ENCODE results near the gene B3GNT3. TPM values are rescaled to one million over a fixed set of nuclear protein-coding genes. Genes with fewer than 3 reads are reported as not detected.
"Not testable (repeated sequence)": the region's sequence is repeated elsewhere in the genome, so short reads cannot be mapped to it uniquely, and the experiment has no call there.

The B3GNT3 gene
- total RNA-seq, 1 experiment from 2014 or later = 0.06 TPM

DNA sequence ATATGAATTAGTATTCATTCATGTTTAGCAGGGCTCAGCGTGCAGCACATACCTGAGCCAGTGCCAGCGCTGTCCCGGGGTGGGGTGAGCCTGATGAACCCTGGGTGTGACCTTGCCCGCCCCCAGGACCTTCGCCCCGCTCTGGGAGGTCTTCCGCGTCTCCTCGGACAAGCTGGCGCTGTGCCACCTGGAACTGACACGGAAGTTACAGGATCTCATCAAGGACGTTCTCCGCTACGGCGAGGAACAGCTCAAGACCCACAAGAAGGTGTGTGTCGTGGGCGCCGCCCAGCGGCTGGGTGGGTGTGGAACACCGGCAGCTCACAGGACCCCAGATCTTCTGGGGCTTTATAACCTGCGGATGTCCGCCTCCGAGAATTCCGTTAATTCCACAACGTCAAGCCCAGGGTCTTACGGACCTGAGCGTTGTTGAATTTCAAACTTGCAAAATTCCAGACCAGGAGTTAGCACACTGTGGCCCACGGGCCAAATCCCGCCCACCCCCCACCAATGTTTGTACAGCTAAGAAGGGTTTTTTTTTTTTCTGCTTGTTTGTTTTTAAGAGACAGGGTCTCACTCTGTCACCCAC, 28.3 kb upstream of the B3GNT3 start:
- DNase-seq (ENCODE audit: low read depth) = peak; percentile 91

DNA sequence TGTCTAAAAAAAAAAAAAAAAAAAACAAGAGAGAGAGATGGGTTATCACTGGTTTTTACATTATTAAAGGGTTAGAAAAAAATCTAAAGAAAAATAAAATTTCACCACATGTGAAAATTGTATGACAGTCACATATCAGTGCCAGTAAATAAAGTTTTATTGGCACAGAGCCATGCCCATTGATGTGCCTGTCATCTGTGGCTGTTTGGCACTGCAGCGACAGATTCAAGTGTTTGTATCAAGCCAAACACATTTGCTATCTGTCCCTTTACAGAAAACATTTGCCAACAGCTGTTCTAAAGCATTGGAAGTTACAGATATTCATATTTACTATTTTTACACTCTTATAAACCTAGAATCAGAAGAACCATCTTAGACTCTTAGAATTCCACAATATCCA, 27.4 kb upstream of the B3GNT3 start:
- no peak for DNase-seq (ENCODE audit: low read depth)

DNA sequence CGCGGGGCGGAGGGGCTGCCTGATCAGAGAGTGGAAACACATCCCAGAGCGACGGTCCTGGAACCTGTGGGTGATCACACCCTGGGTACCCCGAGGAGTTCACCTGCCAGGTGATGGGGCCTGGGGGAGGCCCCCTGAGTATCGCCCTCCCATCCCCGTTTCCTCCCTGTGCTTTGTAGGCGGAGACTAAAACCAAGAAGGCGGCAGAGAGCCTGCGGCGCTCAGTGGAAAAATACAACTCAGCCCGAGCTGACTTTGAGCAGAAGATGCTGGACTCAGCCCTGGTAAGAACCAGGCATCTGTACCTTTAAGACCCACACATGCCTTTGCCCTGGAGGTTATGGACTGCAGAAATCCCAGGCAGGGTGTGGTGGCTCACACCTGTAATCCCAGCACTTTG, 24.3 kb upstream of the B3GNT3 start:
- DNase-seq (ENCODE audit: low read depth) = no peak

DNA sequence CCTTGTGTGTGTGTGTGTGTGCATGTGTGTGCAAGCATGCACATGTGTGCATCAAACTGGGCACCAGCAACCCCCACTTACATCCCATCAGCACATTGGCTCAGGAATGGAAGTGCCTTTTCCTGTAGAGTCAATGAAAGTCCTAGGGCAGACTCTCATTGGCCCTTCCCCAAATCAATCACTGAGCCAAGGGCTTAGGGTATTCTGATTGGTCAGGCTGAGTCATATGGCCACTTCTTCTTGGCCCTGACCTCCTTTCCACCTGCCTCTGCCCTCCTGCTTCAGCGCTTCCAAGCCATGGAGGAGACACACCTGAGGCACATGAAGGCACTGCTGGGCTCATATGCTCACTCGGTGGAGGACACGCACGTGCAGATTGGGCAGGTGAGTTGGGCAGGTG, 22.8 kb upstream of the B3GNT3 start:
- DNase-seq (ENCODE audit: low read depth) = no peak

DNA sequence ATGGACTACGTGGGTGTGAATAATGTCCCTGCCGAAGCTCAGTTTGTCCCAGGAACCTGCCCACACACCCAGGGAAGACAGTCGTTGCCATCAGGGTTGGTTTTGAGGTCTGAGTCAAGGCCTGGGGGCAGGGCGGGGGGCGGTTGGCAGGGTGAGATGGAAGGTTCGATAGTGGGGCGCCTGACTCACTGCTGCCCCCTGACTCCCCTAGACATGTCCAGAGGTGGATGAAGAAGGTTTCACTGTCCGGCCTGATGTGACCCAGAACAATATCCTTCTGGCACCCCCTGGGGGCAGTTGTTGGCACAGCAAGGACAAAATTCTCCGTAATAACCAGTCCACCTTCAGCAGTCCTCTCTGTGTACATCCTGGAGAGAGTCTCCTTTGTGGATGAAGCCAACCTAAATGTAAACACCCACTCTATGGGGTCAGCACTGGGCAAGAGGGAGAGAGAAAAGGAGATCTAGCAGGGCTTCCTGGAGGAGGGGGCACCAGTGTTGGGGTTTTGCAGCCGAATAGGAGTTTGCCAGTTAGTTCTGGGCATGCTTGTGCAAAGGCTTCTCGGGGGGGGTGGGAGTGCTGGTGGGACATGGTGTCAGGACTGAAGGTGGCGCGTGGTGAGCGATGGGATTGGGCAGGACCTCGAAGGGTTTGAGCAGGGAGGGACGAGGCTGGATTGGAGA, 19.6 kb upstream of the B3GNT3 start:
- peak; percentile 56 for DNase-seq (ENCODE audit: low read depth)

DNA sequence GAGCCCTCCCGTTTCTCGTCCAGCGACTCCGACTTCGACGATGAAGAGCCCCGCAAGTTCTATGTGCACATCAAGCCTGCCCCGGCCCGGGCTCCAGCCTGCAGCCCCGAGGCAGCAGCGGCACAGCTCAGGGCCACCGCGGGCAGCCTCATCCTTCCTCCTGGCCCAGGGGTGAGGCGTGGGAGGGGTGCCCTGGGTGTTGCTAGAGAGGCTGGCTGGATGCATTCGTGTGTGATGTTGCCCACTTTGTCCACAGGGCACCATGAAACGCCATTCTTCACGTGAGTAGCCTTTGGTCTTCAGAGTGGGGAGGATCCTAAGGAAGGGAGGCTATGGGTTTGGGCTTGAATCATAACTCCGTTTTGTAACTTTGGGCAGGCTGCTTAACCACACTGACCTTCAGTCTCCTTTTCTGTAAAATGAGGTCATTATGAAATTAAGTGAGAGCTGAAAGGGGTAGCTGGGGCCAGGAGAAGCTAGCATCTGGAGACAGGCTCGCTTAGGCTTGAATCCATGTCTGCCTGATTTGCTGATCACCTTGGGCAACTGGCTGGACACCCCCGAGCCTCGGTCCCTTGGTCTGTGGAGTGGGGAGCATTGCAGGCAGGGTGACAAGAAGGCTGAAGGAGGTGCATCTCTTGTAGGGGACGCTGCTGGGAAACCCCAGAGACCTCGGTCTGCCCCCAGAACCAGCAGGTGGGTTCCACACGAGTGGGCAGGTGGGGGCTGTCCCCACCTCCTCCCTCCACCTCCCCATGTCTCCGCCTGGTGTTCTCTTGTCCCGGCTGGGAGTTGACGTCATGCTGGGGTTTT, 18.7 kb upstream of the B3GNT3 start:
- peak; percentile 52 for DNase-seq (ENCODE audit: low read depth)

DNA sequence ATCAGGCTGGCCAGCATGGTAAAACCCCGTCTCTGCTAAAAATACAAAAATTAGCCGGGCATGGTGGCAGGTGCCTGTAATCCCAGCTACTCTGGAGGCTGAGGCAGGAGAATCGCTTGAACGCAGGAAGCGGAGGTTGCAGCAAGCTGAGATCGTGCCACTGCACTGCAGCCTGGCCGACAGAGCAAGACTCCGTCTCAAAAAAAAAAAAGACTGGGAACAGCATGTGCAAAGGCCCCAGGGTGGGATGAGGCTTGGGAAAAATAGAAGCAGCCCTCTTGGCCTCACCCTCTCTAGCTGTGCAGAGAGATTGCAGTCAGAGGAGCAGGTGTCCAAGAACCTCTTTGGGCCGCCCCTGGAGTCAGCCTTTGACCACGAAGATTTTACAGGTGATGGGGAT, 17.1 kb upstream of the B3GNT3 start:
- DNase-seq (ENCODE audit: low read depth) = not testable (repeated sequence)

DNA sequence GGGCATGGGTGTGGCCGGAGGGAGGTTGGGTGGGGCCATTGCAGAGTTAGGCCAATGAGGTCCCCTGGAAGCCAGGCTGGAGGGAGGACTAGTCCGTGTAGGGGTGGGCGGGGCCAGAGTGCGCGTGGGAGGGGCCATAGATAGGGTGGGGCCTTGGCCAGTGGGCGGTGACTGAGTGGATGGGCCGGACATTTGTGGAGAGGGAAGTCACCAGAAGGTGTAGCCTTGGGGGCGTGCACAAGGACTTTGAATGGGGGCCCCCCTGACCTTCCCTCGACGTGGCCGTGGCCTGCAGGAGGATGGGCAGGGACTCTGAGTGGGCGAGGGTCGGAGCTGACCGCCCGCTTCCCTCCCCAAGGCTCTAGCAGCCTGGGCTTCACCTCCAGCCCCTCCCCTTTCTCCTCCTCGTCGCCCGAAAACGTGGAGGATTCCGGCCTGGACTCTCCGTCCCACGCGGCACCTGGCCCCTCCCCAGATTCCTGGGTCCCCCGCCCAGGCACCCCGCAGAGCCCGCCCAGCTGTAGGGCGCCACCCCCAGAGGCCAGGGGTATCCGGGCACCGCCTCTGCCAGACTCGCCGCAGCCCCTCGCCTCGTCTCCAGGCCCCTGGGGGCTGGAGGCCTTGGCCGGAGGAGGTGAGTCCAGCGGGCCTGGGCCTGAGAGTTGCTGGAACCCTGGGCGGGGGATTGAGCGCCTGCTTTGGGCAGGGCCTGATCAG, 16.5 kb upstream of the B3GNT3 start:
- DNase-seq (ENCODE audit: low read depth) = peak; percentile 79

DNA sequence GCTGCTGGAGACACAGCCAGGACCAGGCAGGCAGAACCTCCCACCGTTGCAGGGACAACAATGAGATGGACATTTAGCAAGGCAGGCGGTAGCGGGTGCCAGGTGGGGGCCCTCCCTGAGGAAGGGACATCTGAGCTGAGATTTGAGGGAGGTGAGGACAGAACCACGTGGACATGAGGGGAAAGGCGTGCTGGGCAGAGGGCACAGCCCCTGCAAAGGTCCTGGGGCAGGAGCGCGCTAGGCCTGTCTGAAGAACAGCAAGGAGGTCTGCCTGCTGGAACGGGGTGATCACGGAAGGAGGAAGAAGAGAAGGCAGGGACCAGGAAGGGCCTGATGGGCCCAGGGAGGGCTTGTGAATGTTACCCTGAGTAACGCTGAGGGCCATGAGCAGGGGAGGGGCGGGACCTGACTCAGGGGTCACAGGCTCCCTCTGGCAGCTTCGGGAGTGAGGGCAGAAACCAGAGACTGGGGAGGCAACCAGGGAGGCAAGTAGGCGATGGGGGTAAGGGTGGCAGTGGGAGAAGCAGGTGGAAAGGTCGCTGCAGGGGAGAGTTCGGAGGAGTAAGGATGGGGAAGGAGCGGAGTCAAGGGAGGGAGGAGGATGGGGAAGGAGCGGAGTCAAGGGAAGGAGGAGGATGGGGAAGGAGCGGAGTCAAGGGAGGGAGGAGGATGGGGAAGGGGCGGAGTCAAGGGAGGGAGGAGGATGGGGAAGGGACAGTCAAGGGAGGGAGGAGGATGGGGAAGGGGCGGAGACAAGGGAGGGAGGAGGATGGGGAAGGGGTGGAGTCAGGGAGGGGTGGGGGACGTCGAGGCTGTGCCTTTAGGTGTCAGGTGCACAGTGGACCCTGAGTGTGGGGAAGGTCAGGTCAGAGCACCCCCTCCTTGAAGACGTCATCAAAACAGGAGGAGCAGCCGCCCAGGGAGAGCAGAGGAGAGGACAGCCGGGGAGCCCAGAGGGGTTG, 15.7 kb upstream of the B3GNT3 start:
- DNase-seq (ENCODE audit: low read depth) = peak; percentile 78

DNA sequence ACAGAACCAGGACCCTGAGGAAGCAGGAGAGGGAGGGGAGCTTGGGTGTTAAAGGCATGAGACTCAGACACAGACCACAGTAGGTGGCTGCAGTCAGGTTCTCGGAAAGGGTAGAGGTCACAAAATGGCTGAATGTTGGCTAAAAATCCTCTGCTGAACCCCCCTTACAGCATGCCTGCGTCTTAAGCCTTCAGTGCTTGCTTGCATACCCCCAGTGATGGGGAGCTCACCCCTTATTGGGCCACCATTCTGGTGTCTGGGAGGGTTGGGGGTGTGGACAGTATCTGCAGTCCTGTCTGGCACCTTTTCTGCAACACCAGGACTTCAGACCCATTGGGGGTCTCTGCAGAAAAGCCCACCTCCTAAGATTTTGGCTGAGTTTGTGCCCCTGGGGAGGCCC, 14.2 kb upstream of the B3GNT3 start:
- DNase-seq (ENCODE audit: low read depth) = no peak

DNA sequence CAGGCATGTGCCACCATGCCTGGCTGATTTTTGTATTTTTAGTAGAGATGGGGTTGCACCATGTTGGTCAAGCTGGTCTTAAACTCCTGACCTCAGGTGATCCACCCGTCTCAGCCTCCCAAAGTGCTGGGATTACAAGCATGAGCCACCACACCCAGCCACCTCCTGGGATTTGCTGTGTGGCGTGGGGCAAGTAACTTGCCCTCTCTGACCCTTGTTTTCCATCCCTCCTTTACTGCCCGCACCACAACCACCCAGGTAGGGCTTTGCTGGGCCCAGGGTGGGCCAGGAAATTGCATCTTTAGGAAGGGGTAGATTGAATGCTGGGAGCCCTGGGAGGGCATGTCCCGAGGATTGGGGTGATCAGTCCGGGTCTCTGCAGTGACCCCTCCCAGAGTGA, 11.2 kb upstream of the B3GNT3 start:
- not testable (repeated sequence) for DNase-seq (ENCODE audit: low read depth)

DNA sequence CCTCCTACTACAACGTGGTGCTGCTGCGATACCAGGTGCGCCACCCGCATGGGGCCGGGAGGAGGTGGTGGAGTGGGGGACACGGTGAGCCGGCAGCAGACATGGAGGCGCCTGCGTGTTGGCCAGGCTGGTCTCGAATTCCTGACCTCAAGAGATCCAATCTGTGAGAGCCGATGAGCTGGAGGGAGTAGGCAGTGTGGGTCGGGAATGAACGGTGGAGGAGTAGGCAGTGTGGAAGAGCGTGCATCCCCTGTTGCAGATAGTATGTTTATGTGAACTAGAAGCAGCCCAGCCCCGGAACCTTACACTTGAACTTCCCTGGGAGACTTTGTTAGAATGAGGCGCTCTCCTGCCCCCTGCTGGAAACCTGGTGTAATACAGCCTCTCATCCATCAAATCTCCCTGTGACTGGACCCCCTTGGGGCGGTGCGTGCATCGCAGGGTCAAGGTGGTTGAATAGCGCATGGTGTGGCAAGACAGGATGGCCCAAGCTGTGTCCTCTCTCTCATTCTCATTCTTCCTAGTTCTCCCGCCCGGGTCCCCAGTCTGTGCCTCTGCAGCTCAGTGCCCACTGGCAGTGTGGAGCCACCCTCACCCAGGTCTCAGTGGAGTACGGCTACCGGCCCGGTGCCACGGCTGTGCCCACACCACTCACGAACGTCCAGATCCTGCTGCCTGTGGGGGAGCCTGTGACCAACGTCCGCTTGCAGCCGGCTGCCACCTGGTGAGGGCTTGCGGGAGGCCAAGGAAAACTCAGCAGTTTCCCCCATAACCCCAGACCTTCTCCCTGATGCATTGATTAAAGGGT, 10.5 kb upstream of the B3GNT3 start:
- peak; percentile 74 for DNase-seq (ENCODE audit: low read depth)

DNA sequence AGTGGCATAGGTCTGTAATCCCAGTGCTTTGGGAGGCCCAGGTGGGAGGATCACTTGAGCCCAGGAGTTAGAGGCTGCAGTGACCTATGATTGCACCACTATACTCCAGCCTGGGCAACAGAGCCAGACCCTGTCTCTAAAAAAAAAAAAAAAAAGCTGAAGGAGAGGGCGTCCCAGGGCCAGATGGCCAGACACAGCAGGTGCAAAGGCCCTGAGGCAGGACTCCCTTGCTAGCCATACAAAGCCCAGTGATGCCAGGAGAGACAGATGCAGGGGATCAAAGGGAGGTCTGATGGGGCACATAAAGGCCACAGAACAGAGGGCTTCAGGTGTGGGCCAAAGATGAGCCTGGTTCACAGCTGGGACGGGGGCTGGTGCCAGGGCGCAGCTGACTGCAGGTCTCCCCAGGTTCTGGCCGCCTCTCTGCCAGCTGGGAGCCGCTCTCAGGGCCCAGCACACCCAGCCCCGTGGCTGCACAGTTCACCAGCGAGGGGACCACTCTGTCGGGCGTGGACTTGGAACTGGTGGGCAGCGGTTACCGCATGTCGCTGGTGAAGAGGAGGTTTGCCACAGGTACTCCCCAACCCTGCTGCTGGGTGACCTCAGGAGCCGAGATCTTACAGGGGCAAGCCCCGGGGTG, 7.5 kb upstream of the B3GNT3 start:
- DNase-seq (ENCODE audit: low read depth) = no peak

DNA sequence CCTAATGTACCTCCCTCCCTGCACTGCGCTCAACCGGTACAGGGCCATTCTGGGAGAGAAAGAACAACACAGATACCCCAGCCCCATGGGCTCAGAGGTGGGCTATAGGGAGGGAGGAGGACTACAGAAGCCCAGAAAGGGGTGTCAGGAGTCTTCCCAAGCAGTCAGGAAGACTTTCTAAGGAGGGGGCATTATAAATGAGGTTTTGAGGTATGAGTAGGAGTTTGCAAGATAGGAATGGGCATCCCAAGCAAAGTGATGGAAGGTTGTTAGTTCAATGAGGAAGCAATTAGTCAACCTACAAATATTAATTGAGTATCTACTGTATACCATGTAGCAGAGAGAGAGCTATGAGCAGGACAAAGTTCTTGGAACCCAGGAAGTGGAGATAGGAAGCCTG, 6.3 kb upstream of the B3GNT3 start:
- DNase-seq (ENCODE audit: low read depth) = no peak

DNA sequence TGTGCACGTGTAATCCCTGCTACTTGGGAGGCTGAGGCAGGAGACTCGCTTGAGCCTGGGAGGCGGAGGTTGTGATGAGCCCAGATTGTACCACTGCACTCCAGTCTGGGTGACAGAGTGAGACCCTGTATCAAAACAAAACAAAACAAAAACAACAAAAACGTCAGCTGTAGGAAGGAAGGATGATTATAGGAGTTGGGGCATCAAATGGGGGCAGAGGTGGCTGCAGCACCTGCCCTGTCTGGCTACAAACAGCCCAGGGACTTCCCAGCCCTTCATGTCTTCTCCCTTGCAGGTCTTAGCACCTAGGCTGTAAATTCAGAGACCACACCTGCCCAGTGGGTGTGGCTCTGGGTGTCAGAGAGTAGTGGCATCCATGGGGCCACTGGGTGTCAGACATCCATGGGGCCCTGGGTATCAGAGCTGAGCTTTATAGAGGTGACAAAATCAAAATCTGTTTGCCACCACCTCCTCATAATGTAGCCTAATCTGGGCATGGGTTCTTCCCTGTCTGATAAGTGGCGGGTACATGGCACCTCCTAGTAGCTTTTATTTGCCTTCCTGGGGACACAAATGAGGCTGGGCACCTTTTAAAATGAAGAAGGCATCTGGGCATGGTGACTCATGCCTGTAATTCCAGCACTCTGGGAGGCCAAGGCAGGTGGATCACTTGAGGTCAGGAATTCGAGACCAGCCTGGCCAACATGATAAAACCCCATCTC, 4.7 kb upstream of the B3GNT3 start:
- no peak for DNase-seq (ENCODE audit: low read depth)

DNA sequence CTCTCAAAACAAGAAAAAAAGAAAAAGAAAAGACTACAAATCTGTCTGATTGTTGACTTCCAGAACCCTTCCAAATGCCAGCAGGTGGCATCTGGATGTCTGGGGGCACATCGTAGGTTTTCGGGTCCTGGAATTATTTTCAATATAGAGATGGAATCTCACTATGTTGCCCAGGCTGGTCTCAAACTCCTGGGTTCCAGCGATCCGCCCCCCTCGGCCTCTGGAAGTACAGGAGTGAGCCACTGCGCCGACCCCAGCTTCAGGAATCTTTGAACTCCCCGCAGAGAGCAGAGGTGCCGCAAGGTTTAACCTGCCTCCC, 567 bp upstream of the B3GNT3 start:
- DNase-seq (ENCODE audit: low read depth) = no peak

DNA sequence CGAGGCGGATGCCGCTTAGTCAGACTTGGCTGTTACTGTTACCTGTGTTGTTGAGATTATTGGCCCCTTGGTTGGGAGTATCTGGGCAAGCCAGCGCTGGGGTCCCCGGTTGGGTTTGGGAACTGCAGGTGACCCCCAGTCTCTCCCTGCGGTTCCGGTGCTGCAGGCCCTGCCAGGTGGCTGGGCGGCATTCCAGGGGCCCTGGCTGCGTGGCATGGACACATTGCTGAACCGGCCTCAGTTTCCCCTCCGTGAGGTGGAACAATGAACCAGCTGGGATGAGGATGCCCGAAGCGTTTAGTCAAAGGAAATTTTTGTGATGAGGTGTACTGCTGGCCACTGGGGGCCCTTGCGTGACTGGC, 538 bp downstream of the B3GNT3 start:
- no peak for DNase-seq (ENCODE audit: low read depth)

DNA sequence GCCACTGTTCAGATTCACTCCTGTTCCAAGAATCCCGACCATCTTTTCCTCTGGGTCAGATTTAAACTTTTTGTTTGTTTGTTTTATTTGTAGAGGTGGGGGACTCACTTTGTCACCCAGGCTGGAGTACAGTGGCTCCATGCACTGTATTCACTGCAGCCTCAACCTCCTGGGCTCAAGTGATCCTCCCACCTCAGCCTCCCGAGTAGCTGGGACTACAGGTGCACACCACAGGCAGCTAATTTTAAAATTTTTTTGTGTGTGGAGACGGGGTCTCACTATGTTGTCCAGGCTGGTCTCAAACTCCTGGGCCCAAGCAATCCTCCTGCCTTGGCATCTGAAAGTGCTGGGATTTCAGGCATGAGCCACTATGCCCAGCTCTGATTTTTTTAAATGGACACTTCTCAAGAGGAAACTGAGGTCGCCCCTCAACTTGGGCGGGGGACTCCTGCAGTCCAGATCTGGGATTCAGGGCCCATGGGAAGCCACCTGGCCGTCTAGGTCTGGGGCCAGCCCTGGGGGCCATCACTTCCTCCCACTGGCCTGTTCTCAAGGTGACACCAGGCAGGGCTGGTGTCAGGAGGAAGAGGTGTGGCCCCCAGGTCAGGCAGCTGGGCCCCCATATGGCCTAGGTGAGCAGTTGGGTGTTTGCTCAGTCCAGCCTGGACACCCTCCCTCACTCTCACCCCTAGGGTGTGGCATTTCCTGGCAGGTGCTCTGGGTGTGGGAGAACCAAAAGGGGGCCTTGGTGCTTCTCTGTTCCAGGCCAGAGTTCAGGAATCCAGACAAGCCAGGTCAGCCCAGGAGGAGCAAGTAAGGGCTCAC, 1.3 kb downstream of the B3GNT3 start:
- no peak for DNase-seq (ENCODE audit: low read depth)
